Chondrocyte (in vitro differentiated cells): Measurements from ENCODE around the gene DNAAF8. TPM values are rescaled to one million over a fixed set of nuclear protein-coding genes. Genes with fewer than 3 reads are reported as not detected.

ENCODE experiments used
- DNase-seq: peaks from one replicate; pipeline ENCODE4 v3.0.0; 2021; ENCODE audit warnings: mixed read lengths, low spot score
- H3K27ac Mint-ChIP-seq: one replicate; pipeline ENCODE4 v1.8.0; 2021; ENCODE audit warnings: mild to moderate bottlenecking, moderate library complexity, mixed read lengths; ENCODE audit not compliant: unreplicated experiment
- H3K27me3 Mint-ChIP-seq: 2 replicates; pipeline ENCODE4 v1.8.0; 2021; ENCODE audit warnings: low read depth, mixed read lengths
- H3K36me3 Mint-ChIP-seq: 2 replicates; pipeline ENCODE4 v1.8.0; 2021; ENCODE audit warnings: low read depth, mixed read lengths
- H3K4me1 Mint-ChIP-seq: 2 replicates; pipeline ENCODE4 v1.8.0; 2021; ENCODE audit warnings: low read depth, mild to moderate bottlenecking, mixed read lengths
- H3K4me3 Mint-ChIP-seq: one replicate; pipeline ENCODE4 v1.8.0; 2021; ENCODE audit warnings: mild to moderate bottlenecking, moderate library complexity, mixed read lengths; ENCODE audit not compliant: unreplicated experiment
- H3K9me3 Mint-ChIP-seq: 2 replicates; pipeline ENCODE4 v1.8.0; 2021; ENCODE audit warnings: low read depth, mixed read lengths
- total RNA-seq: library from RNA; stranded (reverse); gene quantifications from 3 replicates; pipeline ENCODE4 v1.2.1, GENCODE V29; 2021
- TF ChIP-seq, protein P1 (sequence below): fragments of 200-600 bp; sonication (generic); IDR thresholded peaks from 2 replicates; pipeline ENCODE4 v1.5.0; 2021; ENCODE audit warnings: antibody characterized with exemption, mild to moderate bottlenecking, moderate library complexity

The DNAAF8 gene
- total RNA-seq, 1 donor from 2014 or later: 2.2 TPM

DNA sequence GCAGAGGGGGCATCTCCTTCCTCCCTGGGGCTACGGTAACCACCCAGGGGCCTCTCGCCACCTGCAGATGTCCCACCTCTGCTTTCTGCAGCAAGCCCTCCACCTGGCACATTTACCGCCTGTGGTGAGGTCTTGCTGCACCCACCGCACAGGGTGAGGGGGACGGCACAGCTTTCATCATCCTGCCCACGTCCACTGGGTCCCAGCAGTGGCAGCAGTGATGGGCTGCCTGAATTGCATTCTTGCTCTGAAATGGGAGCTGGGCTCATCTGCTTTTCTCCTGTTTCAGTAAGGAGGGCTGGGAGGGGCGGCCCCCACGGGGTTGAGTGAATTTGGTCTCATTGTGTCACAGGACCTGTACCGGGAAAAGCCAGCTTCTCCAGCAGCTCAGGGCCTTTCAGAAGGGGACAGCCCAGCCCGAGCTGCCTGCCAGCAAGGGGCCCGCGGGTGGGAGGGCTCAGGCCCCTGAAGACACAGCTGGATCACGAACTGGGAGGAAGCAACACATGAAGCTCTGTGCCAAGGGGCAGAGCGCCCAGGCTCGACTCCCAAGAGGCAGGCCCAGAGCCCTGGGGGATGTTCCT, 12.7 kb downstream of the DNAAF8 start:
- TF ChIP-seq, protein P1, sequence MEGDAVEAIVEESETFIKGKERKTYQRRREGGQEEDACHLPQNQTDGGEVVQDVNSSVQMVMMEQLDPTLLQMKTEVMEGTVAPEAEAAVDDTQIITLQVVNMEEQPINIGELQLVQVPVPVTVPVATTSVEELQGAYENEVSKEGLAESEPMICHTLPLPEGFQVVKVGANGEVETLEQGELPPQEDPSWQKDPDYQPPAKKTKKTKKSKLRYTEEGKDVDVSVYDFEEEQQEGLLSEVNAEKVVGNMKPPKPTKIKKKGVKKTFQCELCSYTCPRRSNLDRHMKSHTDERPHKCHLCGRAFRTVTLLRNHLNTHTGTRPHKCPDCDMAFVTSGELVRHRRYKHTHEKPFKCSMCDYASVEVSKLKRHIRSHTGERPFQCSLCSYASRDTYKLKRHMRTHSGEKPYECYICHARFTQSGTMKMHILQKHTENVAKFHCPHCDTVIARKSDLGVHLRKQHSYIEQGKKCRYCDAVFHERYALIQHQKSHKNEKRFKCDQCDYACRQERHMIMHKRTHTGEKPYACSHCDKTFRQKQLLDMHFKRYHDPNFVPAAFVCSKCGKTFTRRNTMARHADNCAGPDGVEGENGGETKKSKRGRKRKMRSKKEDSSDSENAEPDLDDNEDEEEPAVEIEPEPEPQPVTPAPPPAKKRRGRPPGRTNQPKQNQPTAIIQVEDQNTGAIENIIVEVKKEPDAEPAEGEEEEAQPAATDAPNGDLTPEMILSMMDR: no peak
- Mint-ChIP-seq H3K4me1 (no peaks in the 10 kb centered on the region), H3K4me3 (no peak overlapping the region), H3K27me3 (no peaks in the 10 kb centered on the region), H3K36me3 (peaks cover 2% of the 10 kb centered on the region), H3K9me3 (no peaks in the 10 kb centered on the region), H3K27ac (no peak overlapping the region)
- no peak for DNase-seq

DNA sequence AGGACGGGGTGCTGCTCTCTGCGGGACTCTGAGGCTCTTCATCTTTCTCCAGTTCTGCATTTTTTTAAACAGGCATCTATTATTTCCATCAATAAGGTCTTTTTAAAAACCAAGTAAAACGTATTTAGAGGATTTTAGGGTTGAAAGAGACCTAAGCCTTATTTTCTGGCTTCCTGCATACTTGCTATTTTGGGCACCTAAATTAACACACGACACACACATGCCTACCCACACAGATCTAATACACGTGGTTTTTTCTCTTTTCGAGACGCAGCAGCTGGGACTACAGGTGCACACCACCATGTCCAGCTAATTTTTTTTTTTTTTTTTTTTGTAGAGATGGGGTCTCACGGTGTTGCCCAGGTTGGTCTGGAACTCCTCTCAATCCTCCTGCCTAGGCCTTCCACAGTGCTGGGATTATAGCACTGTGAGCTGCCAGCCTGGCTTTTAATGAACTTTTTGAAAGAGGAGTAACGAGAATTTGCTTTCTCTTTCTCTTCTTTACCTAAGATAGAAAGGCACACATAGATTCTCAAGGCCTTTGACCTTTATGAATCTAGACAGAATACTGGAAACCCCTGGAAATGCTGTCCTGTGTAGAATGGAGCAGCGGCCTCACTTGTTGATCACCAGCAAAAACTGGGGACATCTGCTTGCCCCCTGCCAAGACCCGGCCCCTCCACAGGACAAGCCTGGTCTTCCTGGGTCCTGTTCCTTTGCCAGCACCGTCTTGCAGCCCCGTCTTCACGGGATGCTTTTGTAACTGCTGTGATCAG, 13.8 kb downstream of the DNAAF8 start:
- TF ChIP-seq, protein P1: no peak
- H3K4me3 Mint-ChIP-seq: no peak overlapping the region
- no peak for DNase-seq
- peaks cover 2% of the 10 kb centered on the region for H3K36me3 Mint-ChIP-seq
- no peaks in the 10 kb centered on the region for H3K27me3 Mint-ChIP-seq
- H3K27ac Mint-ChIP-seq: no peak overlapping the region
- no peaks in the 10 kb centered on the region for H3K9me3 Mint-ChIP-seq
- H3K4me1 Mint-ChIP-seq: no peaks in the 10 kb centered on the region

DNA sequence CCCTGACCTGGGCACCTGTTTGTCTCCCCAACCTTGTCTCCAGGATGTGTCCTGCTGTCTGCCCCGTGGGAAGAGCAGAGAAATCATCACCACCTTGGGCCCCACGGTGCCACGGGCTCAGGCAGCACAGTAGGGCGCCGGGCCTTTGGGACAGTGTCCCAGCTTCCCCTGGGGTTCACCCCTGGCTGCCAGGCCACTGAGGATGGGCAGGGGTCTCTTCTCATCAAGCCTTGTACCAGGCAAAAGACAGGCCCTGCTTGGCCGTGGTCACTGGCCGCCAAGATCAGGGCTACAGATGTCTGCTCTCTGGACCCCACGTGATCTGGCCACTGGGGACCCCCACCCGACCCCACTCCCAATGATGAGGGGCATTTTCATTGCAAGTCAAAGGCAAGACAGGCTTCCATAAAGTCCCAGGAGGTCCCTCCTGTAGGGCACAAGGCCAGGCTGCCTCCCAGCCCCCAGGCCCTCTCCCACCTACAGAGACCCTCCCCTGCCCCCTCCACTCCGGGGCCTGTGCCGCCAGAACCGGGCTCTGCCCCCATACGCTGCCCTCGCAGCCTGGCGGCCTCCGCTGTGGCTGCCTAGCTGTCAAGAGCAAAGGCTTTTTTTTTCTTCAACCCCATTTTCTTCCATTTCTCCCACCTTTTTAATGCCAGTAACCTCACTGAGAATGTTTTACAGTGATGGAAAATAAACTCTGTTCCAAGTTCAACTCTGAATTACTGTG, 14.5 kb downstream of the DNAAF8 start:
- peaks cover 5% of the 10 kb centered on the region for H3K36me3 Mint-ChIP-seq
- no peaks in the 10 kb centered on the region for H3K9me3 Mint-ChIP-seq
- no peaks in the 10 kb centered on the region for H3K27me3 Mint-ChIP-seq
- no peak overlapping the region for H3K4me3 Mint-ChIP-seq
- DNase-seq: no peak
- TF ChIP-seq, protein P1: no peak
- H3K4me1 Mint-ChIP-seq: no peaks in the 10 kb centered on the region
- no peak overlapping the region for H3K27ac Mint-ChIP-seq

DNA sequence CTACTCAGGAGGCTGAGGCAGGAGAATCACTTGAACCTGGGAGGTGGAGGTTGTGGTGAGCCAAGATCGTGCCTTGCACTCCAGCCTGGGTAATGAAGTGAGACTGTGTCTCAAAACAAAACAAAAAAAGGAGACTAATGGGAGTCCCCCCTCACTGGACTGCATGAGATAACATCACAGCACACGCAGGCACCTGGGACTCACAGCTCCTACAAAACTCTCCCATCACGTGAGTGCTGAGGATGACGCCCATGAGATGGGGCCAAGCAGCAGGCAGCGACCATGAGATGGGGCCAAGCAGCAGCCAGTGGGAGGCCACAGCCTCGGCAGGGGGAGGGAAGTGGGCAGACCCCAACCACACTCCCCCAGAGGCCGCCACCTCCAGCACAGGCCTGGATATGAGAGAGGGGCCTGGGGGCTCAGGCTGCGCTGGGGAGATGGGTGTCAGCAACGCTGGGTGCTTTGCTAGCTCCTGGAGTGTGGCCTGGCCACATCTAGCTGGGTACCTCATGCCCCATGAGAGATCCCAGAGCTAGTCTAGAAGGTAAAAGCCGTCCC, 15.4 kb downstream of the DNAAF8 start:
- TF ChIP-seq, protein P1: no peak
- Mint-ChIP-seq H3K9me3 (no peaks in the 10 kb centered on the region), H3K4me3 (no peak overlapping the region), H3K27ac (no peak overlapping the region), H3K27me3 (no peaks in the 10 kb centered on the region), H3K36me3 (peaks cover 6% of the 10 kb centered on the region), H3K4me1 (no peaks in the 10 kb centered on the region)
- DNase-seq: no peak

DNA sequence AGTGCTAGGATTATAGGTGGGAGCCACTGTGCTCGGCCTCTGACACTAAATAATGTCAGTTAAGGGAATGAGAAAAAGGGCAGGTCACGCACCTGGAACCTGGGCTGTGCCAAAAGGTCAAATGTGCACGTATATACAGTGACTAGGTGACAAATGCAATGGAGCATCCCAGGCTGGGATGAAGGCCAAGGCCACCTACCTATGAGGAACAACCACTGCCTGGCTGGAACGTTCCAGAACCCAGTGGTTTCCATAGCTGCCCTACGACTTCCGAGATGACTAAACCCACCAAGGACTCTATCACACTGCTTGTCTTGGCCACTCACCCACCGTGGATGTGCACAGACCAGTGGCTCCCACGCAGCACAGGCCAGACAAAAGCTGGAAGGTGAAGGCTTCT, 16.6 kb downstream of the DNAAF8 start:
- H3K4me1 Mint-ChIP-seq: no peaks in the 10 kb centered on the region

More for the DNA sequence above, 16.6 kb downstream of the DNAAF8 start:
- H3K27me3 Mint-ChIP-seq: no peaks in the 10 kb centered on the region
- peaks cover 5% of the 10 kb centered on the region for H3K9me3 Mint-ChIP-seq
- TF ChIP-seq, protein P1: no peak
- H3K27ac Mint-ChIP-seq: no peak overlapping the region
- H3K36me3 Mint-ChIP-seq: peaks cover 12% of the 10 kb centered on the region
- H3K4me3 Mint-ChIP-seq: no peak overlapping the region
- no peak for DNase-seq
